ENCODE data around the gene CDK4.

The CDK4 gene

GRCh38 chr12:57755194-57755453, 3.0 kb upstream of the CDK4 start:
- DNase-seq = no peak

DNA sequence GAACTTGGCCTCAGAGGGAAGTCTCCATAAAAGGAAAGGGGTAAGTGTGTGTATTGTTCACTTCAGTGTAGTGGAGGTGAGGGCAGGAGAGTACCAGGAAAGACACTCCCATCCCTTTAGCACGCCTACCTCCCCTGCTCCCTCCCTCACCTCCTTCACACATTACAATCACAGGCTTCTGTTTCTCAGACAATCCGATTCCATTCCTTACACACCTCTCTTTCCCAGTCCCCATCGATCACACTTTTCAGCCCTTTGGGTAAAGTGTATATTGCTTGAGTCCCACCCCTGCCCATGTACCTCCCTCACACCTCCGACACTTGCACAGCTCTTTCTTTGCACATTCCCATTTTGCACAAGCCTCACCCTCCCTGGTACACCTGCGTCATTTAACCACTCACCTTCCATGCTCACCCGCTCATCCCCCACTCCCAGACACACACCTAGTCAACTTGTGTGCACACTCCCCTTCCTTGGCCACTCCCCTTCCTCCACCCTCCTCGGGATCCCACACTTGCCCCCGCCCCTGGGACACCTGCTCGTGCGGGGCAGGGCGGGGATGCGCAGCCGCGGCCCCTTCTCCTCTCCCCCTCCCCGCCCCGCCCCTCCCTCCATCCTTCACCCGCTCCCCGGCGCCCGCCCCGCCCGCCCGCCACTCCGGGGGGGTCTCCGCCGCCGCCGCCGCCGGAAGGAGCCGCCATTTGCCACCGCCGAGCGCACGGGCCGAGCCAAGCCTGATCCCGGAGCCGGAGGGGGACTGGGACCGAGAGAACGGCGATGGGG, 2.5 kb upstream of the CDK4 start, which contains the start of gene MARCHF9:
TSS of gene MARCHF9 (plus strand) at position 693 of the 783 bp plus-strand sequence. CDS start 426 bp downstream, outside the sequence.
- peak; percentile 93 for DNase-seq

DNA sequence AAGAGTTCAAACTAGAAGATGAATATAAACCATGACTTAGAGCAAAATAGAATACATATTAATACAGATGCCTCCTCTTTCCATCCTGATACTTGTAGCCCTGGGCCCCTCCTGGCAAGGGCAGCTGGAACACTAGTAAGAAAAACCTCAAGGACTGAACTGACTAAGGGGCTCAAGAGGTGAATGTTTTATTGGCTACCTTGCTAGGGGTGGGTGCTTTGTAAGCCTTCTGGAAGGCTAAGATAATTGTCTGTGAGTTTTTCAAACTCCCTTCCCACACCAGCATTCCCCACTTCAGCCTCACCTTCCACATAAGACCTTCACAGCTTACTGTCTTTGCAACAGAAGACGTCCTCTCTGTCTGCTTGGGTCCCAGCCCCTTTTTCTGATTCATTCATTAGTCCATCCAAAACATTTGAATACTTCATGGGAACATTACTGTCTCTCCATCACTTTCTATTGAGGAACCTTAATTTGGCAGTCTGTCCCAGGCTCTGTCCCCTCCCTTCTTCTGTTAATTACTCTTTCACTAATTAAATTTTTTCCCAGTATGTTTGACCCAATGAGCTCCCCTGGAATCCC, 1.7 kb upstream of the CDK4 start:
- peak; percentile 48 for DNase-seq

DNA sequence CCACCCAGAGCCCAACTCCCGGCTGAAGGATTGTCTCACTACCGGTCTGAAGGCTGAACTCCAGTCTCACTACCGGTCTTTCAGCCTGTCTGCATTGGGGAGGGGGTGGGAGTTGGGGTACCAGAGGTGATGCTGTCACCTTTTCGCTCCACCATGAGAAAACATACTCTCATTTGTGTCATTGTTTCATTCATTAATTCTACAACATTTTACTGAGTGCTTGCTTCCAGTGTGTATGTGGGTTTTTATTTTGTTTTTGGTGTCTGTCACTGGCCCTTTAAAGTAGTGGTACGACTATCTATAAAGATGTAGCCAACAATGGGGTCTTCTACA, 524 bp upstream of the CDK4 start:
- DNase-seq = no peak

DNA sequence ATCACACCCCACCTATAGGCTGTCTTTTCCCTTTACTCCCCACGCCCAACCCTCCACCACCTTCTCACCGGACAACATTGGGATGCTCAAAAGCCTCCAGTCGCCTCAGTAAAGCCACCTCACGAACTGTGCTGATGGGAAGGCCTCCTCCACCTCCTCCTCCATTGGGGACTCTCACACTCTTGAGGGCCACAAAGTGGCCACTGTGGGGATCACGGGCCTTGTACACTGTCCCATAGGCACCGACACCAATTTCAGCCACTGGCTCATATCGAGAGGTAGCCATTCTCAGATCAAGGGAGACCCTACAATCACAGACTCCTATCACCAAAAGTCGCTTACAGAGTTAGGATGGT, 700 bp downstream of the CDK4 start:
- no peak for DNase-seq

GRCh38 chr12:57750561-57751431, 1.3 kb downstream of the CDK4 start:
- no peak for DNase-seq

GRCh38 chr12:57749061-57749460, 3.0 kb downstream of the CDK4 start:
- DNase-seq = no peak

- no peak for DNase-seq
Observed at GRCh38 chr12:57746025-57746424, 6.1 kb downstream of the CDK4 start.

DNA sequence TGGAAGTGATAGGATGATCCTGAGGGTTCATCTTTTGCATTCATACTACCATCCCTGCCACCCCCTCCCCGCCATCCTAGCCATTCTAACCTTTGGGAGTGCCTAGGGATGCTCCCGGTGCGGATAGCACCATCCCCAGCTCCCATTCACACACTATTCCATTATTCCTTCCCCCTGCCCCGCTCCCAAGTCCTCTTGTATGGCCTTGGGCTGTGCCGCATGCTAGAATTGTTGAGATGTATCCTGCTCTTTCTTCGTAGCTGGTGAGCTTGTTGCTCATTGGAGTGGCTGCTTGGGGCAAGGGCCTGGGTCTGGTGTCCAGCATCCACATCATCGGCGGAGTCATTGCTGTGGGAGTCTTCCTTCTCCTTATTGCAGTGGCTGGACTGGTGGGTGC, 6.6 kb downstream of the CDK4 start:
- no peak for DNase-seq

DNA sequence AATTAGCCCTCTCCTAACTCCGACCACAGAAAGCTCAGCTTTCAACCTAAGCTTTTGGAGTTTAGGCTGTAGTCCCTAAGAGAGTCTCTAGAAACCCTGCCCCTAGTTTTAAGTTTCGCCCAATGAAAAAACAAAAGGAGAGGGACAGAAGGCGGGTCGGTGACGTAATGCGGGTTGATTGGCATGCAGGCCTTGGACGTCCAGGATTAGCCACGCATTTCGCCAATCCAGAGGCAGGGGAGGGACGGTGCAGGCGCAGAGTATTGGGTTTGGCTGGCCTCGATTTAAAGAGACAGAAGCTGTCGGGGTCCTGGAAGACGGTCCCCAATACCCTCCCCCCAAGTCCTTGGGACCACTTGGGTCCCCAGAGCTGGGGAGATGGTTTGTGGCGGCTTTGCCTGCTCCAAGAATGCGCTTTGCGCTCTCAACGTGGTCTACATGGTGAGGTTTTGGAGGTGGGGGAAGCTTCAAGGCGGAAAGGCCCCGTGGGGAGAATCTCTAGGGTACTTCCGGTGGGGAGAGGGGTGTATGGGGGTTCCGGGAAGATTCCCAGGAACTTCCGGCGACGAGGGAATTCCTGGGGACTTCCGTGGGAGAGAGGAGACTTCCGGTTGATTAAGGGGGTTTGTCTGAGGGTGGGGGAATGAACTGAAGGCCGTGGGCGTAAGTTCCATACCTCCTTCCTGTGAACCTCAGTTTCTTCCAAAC, 7.2 kb downstream of the CDK4 start, which contains the start of gene TSPAN31:
TSS of gene TSPAN31 (plus strand) at position 263 of the 708 bp plus-strand sequence. CDS start at position 379, 116 bp downstream.
- DNase-seq = peak; percentile 100

- no peak for DNase-seq
Observed at GRCh38 chr12:57744194-57744776, 7.8 kb downstream of the CDK4 start.

- no peak for DNase-seq
Observed at GRCh38 chr12:57743769-57744168, 8.3 kb downstream of the CDK4 start.

DNA sequence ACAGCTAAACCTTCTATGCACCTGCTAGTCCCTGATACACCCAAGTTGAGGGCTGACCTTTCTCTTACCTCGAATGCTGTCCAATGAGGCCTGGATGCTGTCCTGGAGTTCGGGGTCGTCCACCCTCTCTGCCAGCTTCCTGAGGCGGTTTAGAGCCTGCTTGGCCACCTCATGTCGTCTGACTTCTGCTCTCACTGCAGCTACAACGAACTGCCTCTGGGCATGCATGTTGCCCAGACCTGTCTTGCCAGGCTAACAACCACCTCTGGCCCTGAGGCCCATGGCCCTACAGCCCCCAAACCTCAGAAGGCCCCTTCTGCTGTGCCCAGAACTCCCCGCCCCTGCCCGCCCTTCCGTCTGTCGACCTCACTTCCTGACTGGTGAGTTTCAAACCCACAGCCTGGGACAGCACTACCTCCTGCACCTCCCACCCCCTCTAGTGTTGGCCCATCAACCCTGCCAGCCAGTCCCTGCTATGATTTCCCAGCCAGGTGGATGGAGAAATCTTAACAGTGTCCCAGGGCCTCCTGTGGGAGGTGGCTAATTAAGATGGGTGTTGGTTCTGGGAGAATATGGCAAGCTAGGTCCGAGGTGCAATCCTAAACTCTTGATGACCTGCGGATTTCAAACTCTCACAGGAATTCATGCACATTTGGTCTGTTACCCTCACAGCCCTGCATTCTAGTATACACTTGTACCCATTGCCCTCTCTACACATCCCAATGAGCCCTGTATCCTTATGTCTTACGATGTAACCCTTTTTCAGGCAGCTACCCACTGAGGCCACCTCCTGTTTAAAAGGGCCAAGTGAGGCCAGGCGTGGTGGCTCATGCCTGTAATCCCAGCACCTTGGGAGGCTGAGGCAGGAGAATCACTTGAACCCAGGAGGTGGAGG, 10.0 kb downstream of the CDK4 start:
- DNase-seq = no peak

DNA sequence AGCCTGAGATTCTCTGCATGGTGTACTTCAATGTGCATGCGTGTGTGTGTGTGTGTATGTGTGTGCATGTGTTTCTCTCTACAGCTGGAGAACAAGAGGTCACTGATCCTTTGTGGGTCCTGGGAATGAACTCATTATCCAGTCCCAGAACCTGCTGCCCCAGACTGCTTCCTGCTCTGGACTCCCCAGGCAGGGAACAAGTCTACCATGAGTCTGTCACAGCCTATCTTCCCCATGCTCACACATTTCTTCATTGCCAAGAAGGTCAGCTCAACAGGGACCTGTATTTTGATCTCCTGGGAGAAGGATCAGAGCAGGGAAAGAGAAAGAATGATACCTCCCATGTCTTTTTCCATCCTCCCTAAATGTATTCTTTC, 10.7 kb downstream of the CDK4 start:
- no peak for DNase-seq

DNA sequence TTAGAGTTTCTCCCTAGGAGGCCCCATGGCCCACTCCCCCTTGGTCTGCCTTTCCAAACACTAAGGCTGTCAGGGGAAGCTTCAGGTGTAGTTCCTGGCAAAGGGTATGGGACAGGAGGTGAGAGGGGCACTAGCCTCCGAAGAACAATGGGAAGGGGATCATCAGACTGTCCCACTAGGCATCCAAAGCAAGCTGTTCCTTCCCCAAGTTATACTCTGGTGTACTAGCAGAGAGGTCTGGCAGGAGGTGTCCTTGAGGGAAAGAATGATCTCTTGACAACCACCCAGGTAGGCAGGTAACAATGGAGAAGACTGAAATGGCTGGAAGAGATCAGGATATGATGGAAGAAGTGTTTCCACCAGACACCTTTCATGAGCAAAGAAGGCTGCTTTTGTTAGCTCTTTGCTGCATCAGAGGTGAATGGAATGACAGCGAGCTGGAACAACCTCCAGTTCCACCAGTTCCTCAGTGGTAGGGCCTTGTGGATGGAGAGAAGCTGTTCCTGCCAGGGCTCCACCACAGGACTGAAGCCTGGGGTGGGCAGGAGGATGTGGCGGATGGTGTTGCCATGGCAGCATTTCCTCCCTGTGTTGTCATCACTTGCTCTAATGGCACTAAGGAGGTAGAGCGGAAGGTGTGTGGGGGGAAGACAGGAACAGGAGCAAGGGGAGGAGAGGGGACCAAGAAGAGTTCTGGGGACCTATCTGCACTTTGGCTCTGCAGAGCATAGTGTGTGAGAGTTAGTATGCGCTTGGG, 11.3 kb downstream of the CDK4 start:
- no peak for DNase-seq

DNA sequence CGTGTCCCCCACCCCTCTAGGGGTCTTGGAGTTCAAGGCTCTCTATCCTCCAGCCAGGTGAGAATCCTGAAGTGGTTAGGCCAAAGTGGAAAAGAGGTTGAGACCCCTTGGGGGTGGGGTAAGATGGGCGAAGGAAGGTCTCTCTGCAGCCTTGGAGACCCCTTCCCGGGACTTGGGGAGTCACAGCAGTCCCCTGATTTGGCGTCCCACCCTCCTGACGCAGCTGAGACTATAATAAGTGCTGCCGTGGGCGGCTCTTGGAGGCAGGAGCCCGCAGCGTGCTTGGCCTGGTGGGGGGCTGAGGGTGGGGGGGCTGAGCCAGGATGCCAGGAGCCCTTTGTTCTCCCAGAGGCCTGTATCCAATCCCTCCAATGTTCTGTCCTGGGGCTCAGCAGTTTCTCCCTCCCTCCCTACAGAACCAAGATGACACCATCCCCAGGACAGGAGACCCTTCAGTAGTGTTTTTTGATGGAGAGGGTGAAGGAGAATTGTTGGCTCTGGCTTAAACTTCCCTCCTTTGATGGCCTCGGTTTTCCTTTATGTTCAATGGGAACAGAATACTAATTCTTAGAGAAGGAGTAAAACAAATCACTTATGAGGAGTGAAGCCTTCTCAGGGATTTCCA, 12.1 kb downstream of the CDK4 start:
- DNase-seq = no peak

GRCh38 chr12:57739387-57739786, 12.7 kb downstream of the CDK4 start:
- no peak for DNase-seq

DNA sequence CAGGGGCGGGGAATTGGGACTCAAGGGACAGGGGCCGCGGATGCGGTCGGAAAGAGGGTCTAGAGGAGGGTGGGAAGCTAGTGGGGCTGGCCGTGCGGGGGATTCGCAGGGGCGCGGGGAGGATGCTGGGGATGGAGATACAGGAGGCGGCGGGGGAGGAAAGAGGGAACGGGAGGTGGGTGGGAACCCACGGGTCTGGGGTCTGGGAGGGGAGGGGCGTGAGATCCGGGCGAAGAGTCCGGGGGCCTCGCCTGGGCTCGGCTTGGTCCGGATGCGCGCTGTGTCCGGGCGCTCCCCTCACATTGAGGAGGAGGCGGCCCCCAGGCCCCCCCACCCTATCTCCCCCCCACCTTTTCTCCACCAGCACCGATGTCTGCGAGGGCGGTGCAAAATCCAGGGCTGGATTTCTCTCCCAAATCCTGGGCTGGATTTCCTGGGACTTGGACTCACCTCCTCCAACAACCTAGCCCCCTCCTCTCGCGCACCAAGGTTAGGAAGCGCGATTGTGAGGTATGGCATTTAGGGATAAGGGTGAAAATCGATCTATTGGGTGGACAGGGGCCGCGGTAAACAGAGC, 13.4 kb downstream of the CDK4 start, which contains the start of gene AGAP2:
TSS of gene AGAP2 (minus strand) at position 82 of the 577 bp plus-strand sequence. CDS start 496 bp downstream, outside the sequence.
- peak; percentile 77 for DNase-seq

- DNase-seq = peak; percentile 50
Observed at GRCh38 chr12:57737467-57738460, 14.3 kb downstream of the CDK4 start.
